ENCODE results near the gene DOCK2. TPM values are rescaled to one million over a fixed set of nuclear protein-coding genes. Genes with fewer than 3 reads are reported as not detected.
A peak's percentile ranks its signal among the peaks of the same experiment; 100 is the strongest.

DOCK2 gene
- total RNA-seq, 5 donors from 2014 or later (not counting 1 experiment from before 2014, with no cell fraction given): 168 to 303 (median 197) TPM

DNA sequence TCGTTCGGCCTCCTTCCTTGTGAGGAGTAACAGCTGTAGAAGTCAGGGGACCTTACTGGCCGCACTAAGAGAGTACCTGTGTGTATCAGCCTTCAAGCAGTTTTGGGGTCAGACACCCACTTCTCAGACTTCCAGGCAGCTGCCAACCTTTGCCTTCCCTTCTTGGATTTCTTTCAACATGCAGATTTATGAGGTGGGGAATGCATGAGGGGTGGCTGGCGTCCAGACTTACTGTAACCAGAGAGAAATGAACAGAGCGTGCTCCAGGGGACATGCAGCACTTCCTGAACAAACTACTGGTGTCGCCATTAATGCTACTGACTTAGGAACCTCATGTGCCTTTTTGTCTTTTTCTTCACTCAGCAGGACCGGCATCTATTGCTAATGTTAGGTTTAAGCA is 296.5 kb downstream of the DOCK2 start:
- Mint-ChIP-seq H3K4me3 (no peak overlapping the region), H3K9me3 (no peaks in the 10 kb centered on the region), H3K36me3 (peaks cover 67% of the 10 kb centered on the region), H3K27ac (peak overlapping the region in 1 of 2 donors; percentile 44), H3K27me3 (no peaks in the 10 kb centered on the region), H3K4me1 (peaks cover 55 to 75% (median 63%) of the 10 kb centered on the region in 3 donors)
- Histone ChIP-seq H3K36me3 (ENCODE audit: control insufficient read depth in 2 of 2, extremely low read depth in 1 of 2, insufficient read depth in 1 of 2, low read length in 1 of 2) (peaks cover 9 to 19% of the 10 kb centered on the region in 2 donors), H3K4me3 (ENCODE audit: control insufficient read depth in 1 of 2, extremely low read depth in 1 of 2, low read length in 1 of 2) (no peak overlapping the region), H3K4me1 (ENCODE audit: control insufficient read depth in 1 of 2, extremely low read depth in 1 of 2, insufficient read depth in 2 of 2, low read length in 2 of 2) (peaks cover 4 to 15% of the 10 kb centered on the region in 2 experiments), H3K9me3 (no peaks in the 10 kb centered on the region), H3K27ac (ENCODE audit: low read length) (no peak overlapping the region), H3K27me3 (replicated peaks in 1 of 2; ENCODE audit: control insufficient read depth in 2 of 2, extremely low read depth in 1 of 2, insufficient read depth in 2 of 2, low read length in 1 of 2) (no peaks in the 10 kb centered on the region)
- DNase-seq (no peak), ATAC-seq (replicated peaks in 1 of 4) (no peak)
- POLR2A ChIA-PET: interaction anchor here in 1 of 2 donors (0.9 kb wide), 1 partner anchor 41 kb away, joined by 3 read pairs; no protein-coding TSS in a partner anchor
- CTCF ChIA-PET: interaction anchor here in 1 of 2 donors (0.8 kb wide), 1 partner anchor 60 kb away, joined by 6 read pairs; no protein-coding TSS in a partner anchor
- WGBS (ENCODE audit: insufficient coverage): 100% methylated on average over 3 of the region's 7 CpGs

DNA sequence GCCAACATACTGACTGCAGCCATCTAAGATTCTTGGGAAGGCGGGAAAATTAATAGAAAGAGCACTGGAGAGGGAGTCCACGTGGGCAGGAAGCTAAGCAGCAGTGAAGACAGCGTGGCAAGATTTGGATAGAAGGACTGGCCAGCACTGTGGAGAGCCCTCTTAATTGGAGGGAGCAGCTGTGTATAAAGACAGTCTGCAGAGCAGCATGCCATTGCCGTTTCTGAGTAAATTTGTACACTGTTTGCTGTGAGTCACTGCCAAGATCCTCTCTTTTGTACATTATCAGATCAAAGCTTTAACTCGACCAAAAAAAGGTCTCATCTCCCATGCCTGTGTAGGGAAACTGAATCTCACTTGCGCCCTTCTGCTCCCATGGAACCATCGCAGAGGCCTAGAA is 297.9 kb downstream of the DOCK2 start:
- Histone ChIP-seq H3K4me1 (ENCODE audit: control insufficient read depth in 1 of 2, extremely low read depth in 1 of 2, insufficient read depth in 2 of 2, low read length in 2 of 2) (peaks cover 4 to 15% of the 10 kb centered on the region in 2 experiments), H3K4me3 (ENCODE audit: control insufficient read depth in 1 of 2, extremely low read depth in 1 of 2, low read length in 1 of 2) (no peak overlapping the region), H3K36me3 (ENCODE audit: control insufficient read depth in 2 of 2, extremely low read depth in 1 of 2, insufficient read depth in 1 of 2, low read length in 1 of 2) (peaks cover 9 to 19% of the 10 kb centered on the region in 2 donors), H3K9me3 (no peaks in the 10 kb centered on the region), H3K27me3 (replicated peaks in 1 of 2; ENCODE audit: control insufficient read depth in 2 of 2, extremely low read depth in 1 of 2, insufficient read depth in 2 of 2, low read length in 1 of 2) (no peaks in the 10 kb centered on the region), H3K27ac (ENCODE audit: low read length) (no peak overlapping the region)
- no peaks in the 10 kb centered on the region for H3K27me3 Mint-ChIP-seq
- H3K4me3 Mint-ChIP-seq: no peak overlapping the region
- ATAC-seq (replicated peaks in 1 of 4) (peak in 1 of 4 experiments; percentile 15), DNase-seq (no peak)
- ChIA-PET POLR2A (no interaction called here), CTCF (no interaction called here)
- no peak overlapping the region for H3K27ac Mint-ChIP-seq
- WGBS (ENCODE audit: insufficient coverage): 98% methylated on average over 5 of the region's 7 CpGs
- H3K9me3 Mint-ChIP-seq: no peaks in the 10 kb centered on the region
- peaks cover 55 to 68% (median 59%) of the 10 kb centered on the region in 3 donors for H3K4me1 Mint-ChIP-seq
- peaks cover 67% of the 10 kb centered on the region for H3K36me3 Mint-ChIP-seq

- ChIA-PET POLR2A (no interaction called here), CTCF (no interaction called here)
- H3K36me3 Mint-ChIP-seq: peaks cover 60% of the 10 kb centered on the region
- WGBS (ENCODE audit: insufficient coverage): no CpG with 5 or more reads among the region's 5 CpGs
- no peak overlapping the region for H3K27ac ChIP-seq (ENCODE audit: low read length)
- H3K4me1 Mint-ChIP-seq: peaks cover 51 to 63% (median 52%) of the 10 kb centered on the region in 3 donors
- H3K27me3 ChIP-seq (replicated peaks in 1 of 2; ENCODE audit: control insufficient read depth in 2 of 2, extremely low read depth in 1 of 2, insufficient read depth in 2 of 2, low read length in 1 of 2): no peaks in the 10 kb centered on the region
- H3K27ac Mint-ChIP-seq: peak overlapping the region; percentile 3 to 46
- no peak for DNase-seq
- no peaks in the 10 kb centered on the region for H3K9me3 Mint-ChIP-seq
- H3K9me3 ChIP-seq: no peaks in the 10 kb centered on the region
- H3K4me3 ChIP-seq (ENCODE audit: control insufficient read depth in 1 of 2, extremely low read depth in 1 of 2, low read length in 1 of 2): no peak overlapping the region
- H3K4me1 ChIP-seq (ENCODE audit: control insufficient read depth in 1 of 2, extremely low read depth in 1 of 2, insufficient read depth in 2 of 2, low read length in 2 of 2): peaks cover 4 to 15% of the 10 kb centered on the region in 2 experiments
- peaks cover 9 to 15% of the 10 kb centered on the region in 2 donors for H3K36me3 ChIP-seq (ENCODE audit: control insufficient read depth in 2 of 2, extremely low read depth in 1 of 2, insufficient read depth in 1 of 2, low read length in 1 of 2)
- no peak for ATAC-seq (replicated peaks in 1 of 4)
- no peak overlapping the region for H3K4me3 Mint-ChIP-seq
- H3K27me3 Mint-ChIP-seq: no peaks in the 10 kb centered on the region
Observed at GRCh38 chr5:169935762-169936161, 298.7 kb downstream of the DOCK2 start.

GRCh38 chr5:169938439-169938838 is 301.4 kb downstream of the DOCK2 start:
- Mint-ChIP-seq H3K36me3 (peaks cover 43% of the 10 kb centered on the region), H3K27me3 (no peaks in the 10 kb centered on the region), H3K4me3 (no peak overlapping the region), H3K27ac (no peak overlapping the region), H3K4me1 (peaks cover 31 to 42% (median 34%) of the 10 kb centered on the region in 3 donors), H3K9me3 (no peaks in the 10 kb centered on the region)
- CTCF ChIA-PET: no interaction called here
- no peak overlapping the region for H3K4me3 ChIP-seq (ENCODE audit: control insufficient read depth in 1 of 2, extremely low read depth in 1 of 2, low read length in 1 of 2)
- H3K27ac ChIP-seq (ENCODE audit: low read length): no peak overlapping the region
- no peaks in the 10 kb centered on the region for H3K27me3 ChIP-seq (replicated peaks in 1 of 2; ENCODE audit: control insufficient read depth in 2 of 2, extremely low read depth in 1 of 2, insufficient read depth in 2 of 2, low read length in 1 of 2)
- no CpG with 5 or more reads among the region's 2 CpGs for WGBS (ENCODE audit: insufficient coverage)
- peaks cover 4 to 8% of the 10 kb centered on the region in 2 experiments for H3K4me1 ChIP-seq (ENCODE audit: control insufficient read depth in 1 of 2, extremely low read depth in 1 of 2, insufficient read depth in 2 of 2, low read length in 2 of 2)
- DNase-seq (no peak), ATAC-seq (replicated peaks in 1 of 4) (no peak)
- POLR2A ChIA-PET: no interaction called here
- H3K9me3 ChIP-seq: no peaks in the 10 kb centered on the region
- H3K36me3 ChIP-seq (ENCODE audit: control insufficient read depth in 2 of 2, extremely low read depth in 1 of 2, insufficient read depth in 1 of 2, low read length in 1 of 2): peaks cover 0 to 7% of the 10 kb centered on the region in 2 donors

- no peaks in the 10 kb centered on the region for H3K27me3 Mint-ChIP-seq
- WGBS (ENCODE audit: insufficient coverage): 100% methylated on average over 1 of the region's 2 CpGs
- no peaks in the 10 kb centered on the region for H3K9me3 ChIP-seq
- H3K36me3 ChIP-seq (ENCODE audit: control insufficient read depth in 2 of 2, extremely low read depth in 1 of 2, insufficient read depth in 1 of 2, low read length in 1 of 2): peaks cover 0 to 2% of the 10 kb centered on the region in 2 donors
- H3K27ac ChIP-seq (ENCODE audit: low read length): no peak overlapping the region
- no peak overlapping the region for H3K4me3 ChIP-seq (ENCODE audit: control insufficient read depth in 1 of 2, extremely low read depth in 1 of 2, low read length in 1 of 2)
- ChIA-PET CTCF (interaction anchor here in 1 of 2 donors (0.8 kb wide), 1 partner anchor 206 kb away, joined by 3 read pairs; no protein-coding TSS in a partner anchor), POLR2A (no interaction called here)
- H3K4me3 Mint-ChIP-seq: no peak overlapping the region
- ATAC-seq (replicated peaks in 1 of 4) (no peak), DNase-seq (no peak)
- peaks cover 19 to 31% (median 21%) of the 10 kb centered on the region in 3 donors for H3K4me1 Mint-ChIP-seq
- peaks cover 4 to 8% of the 10 kb centered on the region in 2 experiments for H3K4me1 ChIP-seq (ENCODE audit: control insufficient read depth in 1 of 2, extremely low read depth in 1 of 2, insufficient read depth in 2 of 2, low read length in 2 of 2)
- H3K36me3 Mint-ChIP-seq: peaks cover 37% of the 10 kb centered on the region
- no peaks in the 10 kb centered on the region for H3K27me3 ChIP-seq (replicated peaks in 1 of 2; ENCODE audit: control insufficient read depth in 2 of 2, extremely low read depth in 1 of 2, insufficient read depth in 2 of 2, low read length in 1 of 2)
- no peaks in the 10 kb centered on the region for H3K9me3 Mint-ChIP-seq
- no peak overlapping the region for H3K27ac Mint-ChIP-seq
Observed at GRCh38 chr5:169939731-169940130, 302.7 kb downstream of the DOCK2 start.

- Histone ChIP-seq H3K27ac (ENCODE audit: low read length) (no peak overlapping the region), H3K4me3 (ENCODE audit: control insufficient read depth in 1 of 2, extremely low read depth in 1 of 2, low read length in 1 of 2) (no peak overlapping the region), H3K36me3 (ENCODE audit: control insufficient read depth in 2 of 2, extremely low read depth in 1 of 2, insufficient read depth in 1 of 2, low read length in 1 of 2) (peaks cover 0 to 2% of the 10 kb centered on the region in 2 donors), H3K9me3 (no peaks in the 10 kb centered on the region), H3K27me3 (replicated peaks in 1 of 2; ENCODE audit: control insufficient read depth in 2 of 2, extremely low read depth in 1 of 2, insufficient read depth in 2 of 2, low read length in 1 of 2) (no peaks in the 10 kb centered on the region), H3K4me1 (ENCODE audit: control insufficient read depth in 1 of 2, extremely low read depth in 1 of 2, insufficient read depth in 2 of 2, low read length in 2 of 2) (no peaks in the 10 kb centered on the region)
- peaks cover 35% of the 10 kb centered on the region for H3K36me3 Mint-ChIP-seq
- DNase-seq (no peak), ATAC-seq (replicated peaks in 1 of 4) (no peak)
- H3K4me3 Mint-ChIP-seq: no peak overlapping the region
- 97% methylated on average over 7 of the region's 7 CpGs for WGBS (ENCODE audit: insufficient coverage)
- H3K27ac Mint-ChIP-seq: peak overlapping the region in 1 of 2 donors; percentile 25
- CTCF ChIA-PET: no interaction called here
- H3K27me3 Mint-ChIP-seq: no peaks in the 10 kb centered on the region
- POLR2A ChIA-PET: no interaction called here
- H3K4me1 Mint-ChIP-seq: peaks cover 8 to 21% (median 15%) of the 10 kb centered on the region in 3 donors
- no peaks in the 10 kb centered on the region for H3K9me3 Mint-ChIP-seq
Observed at GRCh38 chr5:169941542-169941941, 304.5 kb downstream of the DOCK2 start.
